DMS 273 treated with DMSO at 0.1 percent for 48 hours (cell line): ENCODE results near the gene FIBCD1.

Experiments used
- DNase-seq: peaks from one replicate; lab custom pipeline; 2025; lab: John Stamatoyannopoulos, UW

Gene FIBCD1

DNA sequence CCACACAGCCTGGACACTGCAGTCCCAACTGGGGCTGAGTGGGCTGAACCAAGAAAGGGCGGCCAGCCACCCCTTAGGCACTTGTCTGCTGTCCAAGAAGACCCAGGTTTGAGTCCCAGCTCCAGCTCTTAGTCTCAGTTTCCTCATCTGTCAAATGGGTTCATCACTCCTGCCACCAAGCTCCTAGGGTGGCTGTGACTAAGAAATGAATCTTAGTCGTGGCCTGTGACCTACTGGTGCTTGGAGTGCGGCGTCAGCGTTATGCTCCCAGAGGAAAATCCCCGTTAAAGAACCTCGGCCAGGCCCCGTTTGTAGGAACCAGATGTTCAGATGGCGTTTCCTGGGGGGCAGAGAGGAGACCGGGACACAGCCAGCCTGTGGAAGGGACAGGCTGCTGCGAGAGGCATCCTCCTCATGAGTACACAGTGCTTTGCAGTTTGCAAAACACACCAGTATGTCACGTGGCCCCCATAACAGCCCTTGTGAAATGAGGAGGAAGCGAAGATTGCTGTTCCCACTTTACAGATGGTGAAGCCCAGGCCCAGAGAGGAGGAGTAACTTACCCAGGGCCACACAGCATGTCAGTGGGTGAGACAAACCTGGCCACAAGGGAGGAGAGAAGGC is 3.3 kb downstream of the FIBCD1 start:
- DNase-seq, result no peak

DNA sequence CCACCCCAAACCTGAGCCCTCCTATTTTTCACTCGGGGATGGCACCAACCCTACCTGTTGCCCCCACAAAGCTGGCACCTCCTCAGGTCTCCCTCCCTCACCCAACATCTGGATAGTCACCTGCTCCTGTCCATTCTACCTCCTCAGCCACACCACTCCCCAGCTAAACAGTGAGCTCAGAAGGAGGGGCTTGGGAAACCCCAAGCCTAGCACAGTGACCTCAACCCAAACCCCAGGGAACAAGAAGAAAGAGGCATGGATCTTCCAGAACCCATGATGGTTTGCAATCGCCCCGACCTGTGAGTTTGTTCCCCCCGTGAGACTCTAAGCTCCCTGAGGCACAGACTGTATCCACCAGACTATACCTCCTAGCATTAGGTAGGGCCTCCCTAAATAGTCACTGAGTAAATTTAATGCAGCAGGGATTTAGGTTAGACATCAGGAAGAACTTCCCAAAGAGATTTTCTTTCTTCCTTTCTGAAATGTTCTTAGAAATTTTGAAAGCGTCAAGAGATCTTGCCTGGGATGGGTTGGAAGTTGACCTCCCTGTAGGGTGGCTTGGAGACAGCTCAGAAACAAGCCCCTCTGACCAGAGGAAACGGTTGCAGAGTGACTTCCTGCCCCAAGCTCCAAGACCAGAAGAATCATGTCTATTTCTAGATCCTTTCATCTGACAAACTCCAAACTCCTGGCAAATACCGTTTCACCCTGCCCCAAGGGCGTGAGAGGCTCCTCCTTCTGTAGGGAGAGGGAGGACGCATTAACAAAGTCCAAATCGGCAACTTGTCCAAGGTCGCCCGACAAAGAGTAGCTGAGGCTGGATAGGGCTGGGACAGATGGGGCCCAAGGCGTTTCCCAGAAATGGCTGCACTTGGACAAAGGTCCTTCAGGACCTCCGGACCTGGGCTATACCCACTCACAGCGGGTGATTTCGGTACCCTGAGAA is 4.1 kb downstream of the FIBCD1 start:
- no peak for DNase-seq

GRCh38 chr9:130934246-130934645 is 4.8 kb downstream of the FIBCD1 start:
- DNase-seq, result no peak

DNA sequence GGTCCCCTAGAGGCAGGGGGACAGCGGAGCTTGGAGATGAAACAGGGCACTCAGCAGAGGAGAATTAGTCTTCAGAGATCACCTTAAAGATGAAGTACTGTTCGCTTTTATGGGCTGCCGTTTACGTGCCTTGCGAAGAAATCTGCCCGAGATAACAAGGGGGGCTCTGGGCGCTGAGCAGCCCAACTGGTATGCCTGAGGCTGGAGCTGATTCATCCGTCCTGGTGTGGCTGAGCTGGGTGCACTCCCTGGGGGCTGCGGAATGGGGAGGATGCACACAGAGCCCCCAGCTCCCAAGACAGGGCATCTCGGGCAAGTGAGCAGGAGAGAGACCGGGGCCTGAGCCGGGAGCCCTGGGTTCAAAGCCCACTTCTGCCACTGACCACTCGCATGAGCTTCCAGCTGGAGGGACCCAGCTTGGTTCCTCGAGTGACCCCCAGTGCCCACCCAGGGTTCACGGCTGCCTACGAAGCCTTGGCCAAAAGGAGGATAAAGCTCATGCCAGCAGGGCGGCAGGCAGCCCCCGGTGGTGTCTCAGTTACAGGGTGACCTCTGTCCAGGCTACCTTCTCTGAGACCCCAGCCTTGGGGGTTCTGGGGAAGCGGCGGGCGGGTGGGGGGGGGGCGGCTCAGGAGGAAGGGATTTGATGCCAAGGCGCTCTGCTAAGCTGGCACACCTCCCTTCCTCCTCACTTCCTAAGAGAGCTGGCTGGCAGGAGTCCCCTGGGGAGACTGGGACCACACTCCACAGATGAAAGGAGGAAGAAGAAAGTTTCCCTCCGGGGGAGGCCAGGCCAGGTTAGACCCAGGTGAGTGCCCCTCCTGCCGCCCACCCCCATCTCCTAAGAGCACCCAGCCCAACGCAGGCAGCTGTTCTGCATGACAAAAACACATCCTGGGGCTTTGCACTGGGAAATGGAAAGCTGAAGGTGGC is 5.7 kb downstream of the FIBCD1 start:
- no peak for DNase-seq

- DNase-seq, result no peak
Observed at GRCh38 chr9:130932255-130933079, 6.6 kb downstream of the FIBCD1 start.

DNA sequence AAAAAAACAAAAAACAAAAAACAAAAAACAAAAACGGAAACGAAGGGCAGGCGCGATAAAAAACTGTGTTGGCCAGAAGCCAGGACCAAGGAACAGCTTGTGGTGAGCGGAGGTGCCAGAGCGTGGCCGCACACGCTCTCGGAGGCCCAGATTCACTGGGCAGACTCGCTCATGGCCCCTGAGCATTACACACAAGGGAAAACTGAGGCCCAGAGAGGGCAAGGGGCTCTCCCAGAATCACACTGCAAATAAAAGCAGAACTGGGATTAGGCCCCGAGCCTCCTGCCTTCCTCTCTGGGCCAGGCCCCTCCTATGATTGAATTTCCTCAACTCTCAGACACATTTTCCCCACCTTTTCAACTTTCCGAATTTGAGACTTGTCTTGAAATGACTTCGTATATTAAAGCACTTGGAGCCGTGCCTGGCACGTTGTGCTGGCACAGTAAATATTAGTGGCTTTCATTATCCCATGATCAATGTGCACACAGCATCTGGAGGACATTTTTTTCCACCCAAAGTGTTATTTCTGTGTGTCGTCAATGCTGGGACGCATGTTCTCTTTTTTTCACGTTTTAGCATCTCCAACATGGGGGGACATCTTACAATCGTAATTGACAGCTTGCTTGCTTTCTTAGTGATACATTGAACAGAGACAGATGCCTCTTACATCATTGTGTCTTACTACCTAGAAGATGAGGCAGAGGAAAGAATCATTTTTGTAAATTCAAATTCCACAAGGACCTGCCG is 7.4 kb downstream of the FIBCD1 start:
- DNase-seq, result no peak

GRCh38 chr9:130930804-130931349 is 8.2 kb downstream of the FIBCD1 start:
- DNase-seq, result no peak

GRCh38 chr9:130930132-130930803 is 8.8 kb downstream of the FIBCD1 start:
- DNase-seq, result no peak

DNA sequence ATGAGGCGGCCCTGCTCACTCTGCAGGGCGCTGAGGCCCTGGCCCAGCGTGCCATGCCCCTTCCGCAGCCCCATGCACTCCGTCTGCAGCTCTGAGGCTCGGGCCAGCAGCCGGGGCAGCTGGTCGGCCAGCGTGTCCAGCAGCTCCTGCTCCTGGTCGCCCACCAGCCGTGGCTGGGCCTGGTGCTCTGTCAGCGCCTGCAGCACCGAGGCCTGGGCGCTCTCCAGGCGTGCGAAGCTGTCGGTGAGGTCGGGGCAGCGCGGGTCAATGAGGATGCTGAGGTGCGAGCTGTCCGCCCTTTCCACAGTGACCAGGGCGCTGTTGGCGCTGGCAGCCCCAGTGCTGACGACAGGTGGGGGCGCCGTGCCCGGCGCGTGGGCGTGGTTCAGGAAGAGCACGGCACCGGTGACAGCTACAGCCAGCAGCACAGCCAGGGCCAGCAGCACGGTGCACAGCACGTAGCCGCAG is 9.4 kb downstream of the FIBCD1 start:
- DNase-seq, result no peak

- DNase-seq, result no peak
Observed at GRCh38 chr9:130927995-130928900, 10.8 kb downstream of the FIBCD1 start.

DNA sequence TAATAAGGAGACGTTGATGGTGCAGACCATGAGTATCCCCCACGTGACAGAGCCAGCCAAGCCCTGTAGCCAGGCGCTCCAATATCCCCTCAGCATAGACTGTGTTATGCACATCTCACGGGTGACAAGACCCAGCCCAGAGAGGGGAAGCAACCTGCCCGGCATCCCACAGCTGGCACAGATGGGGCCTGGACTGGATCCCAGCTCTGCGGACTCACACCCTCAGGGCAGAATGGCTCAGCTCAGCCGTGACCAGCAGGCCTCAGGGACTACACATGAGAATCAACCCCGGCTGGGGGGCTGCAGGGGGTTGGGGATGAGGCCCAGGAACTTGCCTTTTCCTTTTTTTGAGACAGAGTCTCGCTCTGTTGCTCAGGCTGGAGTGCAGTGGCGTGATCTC is 11.7 kb downstream of the FIBCD1 start:
- no peak for DNase-seq

GRCh38 chr9:130925050-130925678 is 13.9 kb downstream of the FIBCD1 start:
- no peak for DNase-seq

DNA sequence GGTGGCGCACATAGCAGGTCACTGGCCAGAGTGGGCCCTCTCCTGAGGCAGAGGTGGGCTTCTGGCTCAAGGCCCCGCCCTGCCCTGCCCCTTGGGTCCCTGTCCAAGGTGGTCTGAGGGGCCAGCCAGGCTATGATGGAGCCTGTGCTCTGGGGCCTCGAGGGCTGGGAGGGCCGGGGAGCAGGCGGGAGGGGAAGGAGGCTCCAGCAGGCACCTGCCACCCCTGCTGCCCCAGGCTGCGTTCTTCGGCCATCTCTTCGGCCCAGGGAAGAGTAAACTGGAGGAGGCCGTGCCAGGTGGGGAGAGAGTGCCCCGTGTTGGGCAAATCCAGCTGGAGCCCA is 14.6 kb downstream of the FIBCD1 start:
- DNase-seq, result no peak

DNA sequence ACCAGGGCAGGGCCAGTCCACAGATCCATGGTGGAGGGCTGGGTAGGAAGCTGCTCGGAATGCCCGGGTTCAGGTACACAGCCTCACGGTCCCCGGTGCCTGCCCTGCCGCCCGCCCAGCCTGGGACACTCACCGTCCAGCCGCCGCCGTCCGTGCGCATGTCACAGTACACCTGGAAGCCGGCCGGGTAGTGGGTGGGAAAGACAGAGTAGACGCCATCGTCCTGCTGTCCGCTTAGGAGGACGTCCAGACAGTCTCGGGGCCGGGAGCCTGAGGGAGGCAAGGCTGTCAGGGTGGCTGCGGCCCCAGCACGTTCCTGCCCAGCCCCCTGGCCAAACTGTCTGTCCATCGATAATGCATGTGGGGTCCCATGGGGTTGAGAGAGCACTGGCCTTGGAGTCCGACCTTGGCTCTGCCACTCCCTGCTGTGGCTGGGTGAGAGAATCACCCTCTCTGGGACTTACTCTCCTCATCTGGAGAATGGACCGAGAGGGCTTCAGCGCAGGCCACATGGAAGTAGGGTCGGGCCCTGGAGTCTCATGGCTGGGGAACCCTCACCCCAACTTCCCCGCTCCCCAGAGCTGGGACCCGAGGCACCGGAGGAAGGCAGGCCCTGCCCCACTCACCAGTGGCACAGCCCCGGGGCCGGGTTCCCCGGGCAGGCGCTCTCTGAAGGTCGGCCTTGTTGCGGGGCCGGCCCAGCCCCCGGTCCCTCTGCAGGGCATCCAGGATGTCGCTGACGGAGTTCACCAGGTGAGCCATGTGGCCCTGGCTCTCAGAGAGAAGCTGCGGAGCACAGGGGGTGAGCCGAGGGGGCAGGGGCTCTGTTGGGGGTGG is 15.2 kb downstream of the FIBCD1 start:
- DNase-seq, result no peak

GRCh38 chr9:130922893-130923610 is 16.0 kb downstream of the FIBCD1 start:
- no peak for DNase-seq

DNA sequence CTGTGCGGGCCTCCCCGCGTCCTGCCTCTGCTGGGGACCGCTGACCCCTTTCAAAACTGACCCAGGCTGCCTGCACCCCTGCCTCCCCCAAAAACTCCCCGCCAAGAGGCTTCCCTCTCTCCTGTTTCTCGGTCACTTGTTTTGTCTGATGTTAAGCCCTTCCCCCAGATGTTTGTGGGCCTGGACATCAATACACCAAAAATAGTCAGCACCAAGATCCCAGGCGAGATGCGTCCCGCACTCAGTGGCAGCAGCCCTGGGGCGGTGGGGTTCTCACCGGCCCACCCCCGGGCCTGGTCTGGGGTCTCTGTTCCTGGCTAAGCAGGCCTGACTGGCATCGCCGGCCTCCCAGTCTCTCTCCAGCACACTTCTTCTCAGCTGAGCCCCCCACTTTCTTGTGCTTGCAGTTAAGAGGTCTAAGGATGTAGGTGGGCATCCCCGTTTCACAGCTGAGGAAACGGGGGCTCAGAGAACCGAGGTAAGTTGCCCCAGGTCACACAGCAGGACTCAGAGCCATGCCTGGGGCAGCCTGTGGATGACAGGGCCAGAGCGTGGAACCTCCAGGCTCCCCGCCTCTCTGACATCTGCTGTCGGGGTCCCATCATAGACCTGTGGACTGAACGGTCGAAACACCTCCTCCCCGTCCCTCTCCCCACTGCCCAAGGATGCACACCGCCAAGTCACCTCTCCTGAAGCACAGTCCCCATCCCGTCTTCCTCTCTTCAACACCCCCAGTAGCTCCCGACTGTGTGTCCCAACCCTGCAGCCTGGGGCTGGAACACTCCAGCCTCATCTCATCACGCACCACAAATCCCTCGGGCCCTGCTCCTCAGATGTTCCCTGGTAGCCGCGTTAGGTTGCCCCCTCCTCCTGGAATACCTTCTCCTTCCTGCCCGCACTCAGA is 16.8 kb downstream of the FIBCD1 start:
- no peak for DNase-seq
